HFFc6 (cell line): ENCODE measurements around the gene YDJC. TPM values are rescaled to one million over a fixed set of nuclear protein-coding genes. Genes with fewer than 3 reads are reported as not detected.

ENCODE experiments used
- DNase-seq: peaks from one replicate; pipeline ENCODE4 v3.0.0-alpha.2; 2018
- H3K27ac Mint-ChIP-seq: 2 replicates; pipeline ENCODE4 v1.8.0; 2020; ENCODE audit warnings: mild to moderate bottlenecking, mixed read lengths
- H3K27me3 Mint-ChIP-seq: 2 replicates; pipeline ENCODE4 v1.8.0; 2021; ENCODE audit warnings: mild to moderate bottlenecking, moderate library complexity, mixed read lengths; ENCODE audit not compliant: insufficient read depth
- H3K36me3 Mint-ChIP-seq: 2 replicates; pipeline ENCODE4 v1.8.0; 2021; ENCODE audit warnings: low read depth, mixed read lengths
- H3K4me1 Mint-ChIP-seq: 2 replicates; pipeline ENCODE4 v1.8.0; 2020; ENCODE audit warnings: low read depth, mixed read lengths
- H3K4me3 Mint-ChIP-seq: 2 replicates; pipeline ENCODE4 v1.8.0; 2020; ENCODE audit warnings: mild to moderate bottlenecking, moderate library complexity, mixed read lengths
- H3K9me3 Mint-ChIP-seq: 2 replicates; pipeline ENCODE4 v1.8.0; 2020; ENCODE audit warnings: mild to moderate bottlenecking, mixed read lengths
- CTCF ChIP-seq: fragments of 200-600 bp; sonication (generic); IDR thresholded peaks from 2 replicates; pipeline ENCODE4 v1.5.0; 2021; ENCODE audit warnings: antibody characterized with exemption, mild to moderate bottlenecking
- total RNA-seq, 6 experiments: library from RNA; stranded (reverse); fragmentation: NEBNext Ultra II Directional; extraction: Animal tissue kit (Norgen Biotek cat#: 25700); gene quantifications; 2 replicates in 1 of 6; 3 replicates in 5 of 6; pipeline ENCODE4 v1.2.3, GENCODE V29; 2021

Gene YDJC
- total RNA-seq, 6 experiments from 2014 or later = 18.6 to 29.5 (median 20.0) TPM

GRCh38 chr22:21663738-21664137 is 33.9 kb upstream of the YDJC start:
- no peak for DNase-seq
- no peak for TF ChIP-seq CTCF
- Mint-ChIP-seq H3K27me3 (peaks cover 13% of the 10 kb centered on the region), H3K4me3 (peak overlapping the region; percentile 4; the same call in 1 of the 2 replicates), H3K36me3 (peaks cover 5% of the 10 kb centered on the region), H3K9me3 (no peaks in the 10 kb centered on the region), H3K4me1 (peaks cover 18% of the 10 kb centered on the region), H3K27ac (no peak overlapping the region)

- TF ChIP-seq CTCF = no peak
- H3K27me3 Mint-ChIP-seq = peaks cover 16% of the 10 kb centered on the region
- H3K4me1 Mint-ChIP-seq = peaks cover 13% of the 10 kb centered on the region
- no peak overlapping the region for H3K27ac Mint-ChIP-seq
- H3K36me3 Mint-ChIP-seq = no peaks in the 10 kb centered on the region; the same call in 1 of the 2 replicates
- H3K4me3 Mint-ChIP-seq = no peak overlapping the region
- DNase-seq = no peak
- no peaks in the 10 kb centered on the region for H3K9me3 Mint-ChIP-seq
Measured at GRCh38 chr22:21661991-21662390, 32.2 kb upstream of the YDJC start.

DNA sequence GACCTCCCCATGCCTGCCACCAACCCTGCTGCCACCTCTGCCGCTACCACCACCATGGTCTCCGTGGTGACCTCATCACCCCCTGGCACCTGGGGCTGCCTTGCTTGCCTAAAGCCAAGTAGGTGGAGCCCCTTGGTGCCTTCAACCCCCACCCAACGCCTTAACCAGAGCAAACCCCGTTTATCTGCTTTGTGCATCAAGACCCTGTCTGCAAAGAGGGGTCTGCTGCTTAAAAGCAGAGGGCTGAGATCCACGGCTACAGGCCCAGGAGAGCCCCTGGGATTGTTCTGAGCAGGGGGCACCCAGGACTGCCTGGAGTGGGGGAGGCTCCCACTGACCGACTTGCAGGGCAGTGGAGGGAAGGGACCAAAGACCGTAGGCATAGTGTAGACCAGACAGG is 31.1 kb upstream of the YDJC start:
- no peaks in the 10 kb centered on the region for H3K36me3 Mint-ChIP-seq
- DNase-seq = no peak
- H3K4me1 Mint-ChIP-seq = peaks cover 15% of the 10 kb centered on the region
- H3K27me3 Mint-ChIP-seq = peaks cover 12% of the 10 kb centered on the region
- H3K27ac Mint-ChIP-seq = no peak overlapping the region
- H3K4me3 Mint-ChIP-seq = no peak overlapping the region
- H3K9me3 Mint-ChIP-seq = no peaks in the 10 kb centered on the region
- no peak for TF ChIP-seq CTCF

GRCh38 chr22:21659864-21660525 is 30.2 kb upstream of the YDJC start:
- H3K27ac Mint-ChIP-seq = no peak overlapping the region
- no peaks in the 10 kb centered on the region for H3K36me3 Mint-ChIP-seq
- H3K27me3 Mint-ChIP-seq = peaks cover 12% of the 10 kb centered on the region
- no peaks in the 10 kb centered on the region for H3K9me3 Mint-ChIP-seq
- peaks cover 11% of the 10 kb centered on the region for H3K4me1 Mint-ChIP-seq
- H3K4me3 Mint-ChIP-seq = no peak overlapping the region
- no peak for DNase-seq
- TF ChIP-seq CTCF = no peak

DNA sequence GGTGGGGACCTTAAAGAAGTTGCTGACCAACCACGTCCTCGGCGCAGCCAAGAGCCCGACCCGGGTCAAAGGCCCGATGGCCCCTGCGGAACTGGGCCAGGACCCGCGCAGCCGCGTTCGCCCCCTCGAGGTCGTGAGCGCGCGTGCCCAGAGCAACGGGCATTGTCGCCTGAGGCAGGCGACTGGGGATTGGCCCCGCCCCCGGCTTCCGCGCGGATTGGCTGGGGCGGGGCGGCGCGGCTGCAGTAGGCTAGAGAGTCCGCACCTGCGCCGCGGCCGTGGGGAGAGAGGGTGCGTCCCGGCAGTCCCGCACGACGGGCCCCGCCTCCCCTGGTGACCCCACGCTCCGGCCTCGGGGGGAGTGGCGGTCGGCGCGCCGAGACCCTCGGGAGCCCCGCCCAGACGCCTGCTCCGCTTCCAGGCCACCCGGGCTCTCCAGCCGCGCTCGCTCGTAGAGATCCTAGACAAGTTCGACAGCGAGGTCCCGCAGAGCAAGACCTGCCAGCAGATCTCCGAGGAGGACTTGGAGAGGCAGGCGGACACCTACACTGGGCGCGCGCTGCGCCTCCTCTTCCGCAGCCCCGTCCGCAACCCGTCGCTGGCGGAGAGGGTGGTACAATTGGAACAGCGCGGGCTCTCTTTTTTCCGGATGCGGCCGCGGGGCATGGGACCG is 27.7 kb upstream of the YDJC start:
- no peaks in the 10 kb centered on the region for H3K36me3 Mint-ChIP-seq
- H3K4me3 Mint-ChIP-seq = peak overlapping the region; percentile 66
- no peak for TF ChIP-seq CTCF
- no peak for DNase-seq
- H3K9me3 Mint-ChIP-seq = no peaks in the 10 kb centered on the region
- peaks cover 11% of the 10 kb centered on the region for H3K27me3 Mint-ChIP-seq
- peaks cover 9% of the 10 kb centered on the region for H3K4me1 Mint-ChIP-seq
- H3K27ac Mint-ChIP-seq = no peak overlapping the region
